GM19025 (cell line): Measurements from ENCODE around the gene HOXA4.

Experiments used
- ATAC-seq: cut with Tn5 transposase; IDR thresholded peaks from one replicate; pipeline ENCODE4 v1.9.1; 2021; ENCODE audit warnings: mild to moderate bottlenecking, low read depth, moderate library complexity; ENCODE audit not compliant: unreplicated experiment

The HOXA4 gene

GRCh38 chr7:27148756-27149641 is 18.4 kb upstream of the HOXA4 start:
- no peak for ATAC-seq

- ATAC-seq: no peak
These were observed 17.6 kb upstream of the HOXA4 start for GRCh38 chr7:27148031-27148755.

GRCh38 chr7:27147199-27148030 is 16.9 kb upstream of the HOXA4 start, which contains the start of gene HOXA6:
TSS of gene HOXA6 (minus strand) at chr7:27147774. CDS start at chr7:27147749, 25 bp downstream.
- no peak for ATAC-seq

GRCh38 chr7:27146491-27147198 is 16.1 kb upstream of the HOXA4 start:
- no peak for ATAC-seq

GRCh38 chr7:27145914-27146412 is 15.4 kb upstream of the HOXA4 start:
- ATAC-seq: no peak

- no peak for ATAC-seq
These were observed 14.8 kb upstream of the HOXA4 start for GRCh38 chr7:27145165-27145913.

- ATAC-seq: no peak
These were observed 14.2 kb upstream of the HOXA4 start for GRCh38 chr7:27144781-27145164.

- no peak for ATAC-seq
These were observed 13.6 kb upstream of the HOXA4 start for GRCh38 chr7:27143950-27144780.

- ATAC-seq: no peak
These were observed 12.7 kb upstream of the HOXA4 start, which contains the start of gene HOXA5 for GRCh38 chr7:27143023-27143949. TSS of gene HOXA5 (minus strand) at chr7:27143681. CDS start at chr7:27143607, 74 bp downstream.

- no peak for ATAC-seq
These were observed 12.0 kb upstream of the HOXA4 start for GRCh38 chr7:27142580-27143022.

- ATAC-seq: no peak
These were observed 11.5 kb upstream of the HOXA4 start for GRCh38 chr7:27141923-27142579.

- ATAC-seq: no peak
These were observed 10.8 kb upstream of the HOXA4 start for GRCh38 chr7:27141137-27141922.

GRCh38 chr7:27140126-27140857 is 9.7 kb upstream of the HOXA4 start:
- ATAC-seq: no peak

GRCh38 chr7:27139334-27140125 is 9.0 kb upstream of the HOXA4 start:
- no peak for ATAC-seq

- ATAC-seq: no peak
These were observed 8.4 kb upstream of the HOXA4 start for GRCh38 chr7:27138985-27139333.
